Prostate gland (tissue), 2 donors: ENCODE data around the gene MVB12B. TPM values are rescaled to one million over a fixed set of nuclear protein-coding genes. Genes with fewer than 3 reads are reported as not detected.

Experiments
- DNase-seq: peaks from one replicate; pipeline ENCODE4 v3.0.0-alpha.2; 2019; ENCODE audit warnings: low spot score
- H3K27ac ChIP-seq, 2 donors: fragments of 200-600 bp; sonication (generic); 2 replicates each; pipeline ENCODE4 v1.5.1; 2017 to 2019
- H3K27me3 ChIP-seq: fragments of 200-600 bp; sonication (generic); replicated peaks from 2 replicates; pipeline ENCODE4 v1.5.1; 2019; ENCODE audit not compliant: insufficient read depth
- H3K36me3 ChIP-seq, 2 donors: fragments of 200-600 bp; sonication (generic); 1 replicate in 1 of 2; 2 replicates in 1 of 2; pipeline versions ENCODE4 v1.5.1 to v1.8.1; 2017 to 2019
- H3K4me1 ChIP-seq: fragments of 200-600 bp; sonication (generic); replicated peaks from 2 replicates; pipeline ENCODE4 v1.5.1; 2019
- H3K4me3 ChIP-seq, 2 donors: fragments of 200-600 bp; sonication (generic); 2 replicates each; pipeline ENCODE4 v1.5.1; 2017 to 2019
- H3K9me3 ChIP-seq: fragments of 200-600 bp; sonication (generic); 2 replicates; pipeline ENCODE4 v1.5.1; 2017
- POLR2A ChIP-seq: fragments of 450-650 bp; IDR thresholded peaks from one replicate; pipeline ENCODE4 v1.6.1; 2016; ENCODE audit warnings: antibody characterized with exemption, mild to moderate bottlenecking
- POLR2AphosphoS5 ChIP-seq: sonication (generic); formaldehyde crosslinking; IDR thresholded peaks from one replicate; pipeline ENCODE4 v1.6.1; 2017; ENCODE audit warnings: antibody characterized with exemption
- WGBS: methylation state at CpG from one replicate; pipeline ENCODE4 v1.1.5; 2018; 5-methylcytosine and 5-hydroxymethylcytosine counted together
- intact Hi-C: fragments of 100-400 bp; cut with DNase I; formaldehyde crosslinking; loops from one replicate; pipeline ENCODE4 v1.14.2; 2022
- total RNA-seq, 2 donors: library from RNA; depleted of rRNA; stranded (reverse); fragments of >200 nt; gene quantifications; one replicate each; pipeline ENCODE4 v1.1.0, GENCODE V29; 2016
- TF ChIP-seq, protein P1 (sequence below), 4 experiments: fragments of 200-600 bp in 2 of 4; fragments of 450-650 bp in 2 of 4; sonication (generic) in 2 of 4; IDR thresholded peaks; 1 replicate in 3 of 4; 2 replicates in 1 of 4; pipeline ENCODE4 v1.5.1; 2016 to 2019; ENCODE audit warnings: antibody characterized with exemption in 4 of 4, mild to moderate bottlenecking in 2 of 4, moderate library complexity in 2 of 4

The MVB12B gene
- total RNA-seq, 2 donors from 2014 or later, result 17.3 to 28.4 TPM

GRCh38 chr9:126449725-126450667 is 123.4 kb downstream of the MVB12B start:
- no peak for TF ChIP-seq POLR2A
- no peak for TF ChIP-seq POLR2AphosphoS5
- TF ChIP-seq, protein P1, sequence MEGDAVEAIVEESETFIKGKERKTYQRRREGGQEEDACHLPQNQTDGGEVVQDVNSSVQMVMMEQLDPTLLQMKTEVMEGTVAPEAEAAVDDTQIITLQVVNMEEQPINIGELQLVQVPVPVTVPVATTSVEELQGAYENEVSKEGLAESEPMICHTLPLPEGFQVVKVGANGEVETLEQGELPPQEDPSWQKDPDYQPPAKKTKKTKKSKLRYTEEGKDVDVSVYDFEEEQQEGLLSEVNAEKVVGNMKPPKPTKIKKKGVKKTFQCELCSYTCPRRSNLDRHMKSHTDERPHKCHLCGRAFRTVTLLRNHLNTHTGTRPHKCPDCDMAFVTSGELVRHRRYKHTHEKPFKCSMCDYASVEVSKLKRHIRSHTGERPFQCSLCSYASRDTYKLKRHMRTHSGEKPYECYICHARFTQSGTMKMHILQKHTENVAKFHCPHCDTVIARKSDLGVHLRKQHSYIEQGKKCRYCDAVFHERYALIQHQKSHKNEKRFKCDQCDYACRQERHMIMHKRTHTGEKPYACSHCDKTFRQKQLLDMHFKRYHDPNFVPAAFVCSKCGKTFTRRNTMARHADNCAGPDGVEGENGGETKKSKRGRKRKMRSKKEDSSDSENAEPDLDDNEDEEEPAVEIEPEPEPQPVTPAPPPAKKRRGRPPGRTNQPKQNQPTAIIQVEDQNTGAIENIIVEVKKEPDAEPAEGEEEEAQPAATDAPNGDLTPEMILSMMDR (IDR thresholded peaks at IDR 0.05), result no peak
- Histone ChIP-seq H3K36me3 (no peaks in the 10 kb centered on the region), H3K27ac (no peak overlapping the region), H3K4me1 (no peaks in the 10 kb centered on the region), H3K4me3 (no peak overlapping the region), H3K27me3 (no peaks in the 10 kb centered on the region), H3K9me3 (no peaks in the 10 kb centered on the region)
- no peak for DNase-seq
- intact Hi-C loops, result no loop called here
- 91% methylated on average over 12 of the region's 12 CpGs for WGBS

- Histone ChIP-seq H3K27ac (no peak overlapping the region), H3K36me3 (no peaks in the 10 kb centered on the region), H3K4me1 (no peaks in the 10 kb centered on the region), H3K9me3 (no peaks in the 10 kb centered on the region), H3K27me3 (no peaks in the 10 kb centered on the region), H3K4me3 (no peak overlapping the region)
- intact Hi-C loops, result no loop called here
- DNase-seq, result no peak
- 95% methylated on average over 6 of the region's 6 CpGs for WGBS
- TF ChIP-seq POLR2AphosphoS5 (no peak), POLR2A (no peak)
- TF ChIP-seq, protein P1 (IDR thresholded peaks at IDR 0.05), result no peak
Measured at GRCh38 chr9:126450668-126451205, 124.1 kb downstream of the MVB12B start.

- Histone ChIP-seq H3K27me3 (no peaks in the 10 kb centered on the region), H3K4me1 (no peaks in the 10 kb centered on the region), H3K9me3 (no peaks in the 10 kb centered on the region), H3K4me3 (no peak overlapping the region), H3K36me3 (no peaks in the 10 kb centered on the region), H3K27ac (no peak overlapping the region)
- WGBS, result 72% methylated on average over 6 of the region's 6 CpGs
- intact Hi-C loops, result no loop called here
- TF ChIP-seq, protein P1 (IDR thresholded peaks at IDR 0.05), result no peak
- TF ChIP-seq POLR2AphosphoS5 (no peak), POLR2A (no peak)
- DNase-seq, result no peak
Measured at GRCh38 chr9:126451316-126451885, 124.8 kb downstream of the MVB12B start.

DNA sequence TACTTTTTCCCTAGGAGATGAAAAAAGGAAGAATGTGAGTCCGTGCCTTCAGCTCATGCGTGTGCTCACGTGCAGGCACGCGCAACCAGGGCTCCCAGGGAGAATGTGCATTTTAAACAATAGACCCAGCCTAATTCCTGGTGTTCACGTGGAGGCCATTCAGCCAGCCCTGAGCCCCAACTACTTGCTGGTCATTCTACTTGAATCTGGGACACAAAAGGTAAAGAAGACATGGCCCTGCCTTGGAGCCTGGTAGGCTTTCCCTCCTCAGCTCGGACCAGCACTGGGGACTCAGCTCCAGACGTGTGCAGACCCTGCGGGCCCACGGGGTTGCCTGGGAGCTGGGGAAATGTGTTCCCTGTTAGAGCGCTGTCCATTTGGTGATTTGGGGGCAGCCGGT is 125.5 kb downstream of the MVB12B start:
- H3K27me3 ChIP-seq, result no peaks in the 10 kb centered on the region
- intact Hi-C loops, result no loop called here
- H3K27ac ChIP-seq, result no peak overlapping the region
- H3K9me3 ChIP-seq, result no peaks in the 10 kb centered on the region
- no peak overlapping the region for H3K4me3 ChIP-seq
- WGBS, result 85% methylated on average over 12 of the region's 12 CpGs
- H3K36me3 ChIP-seq, result no peaks in the 10 kb centered on the region
- DNase-seq, result no peak
- TF ChIP-seq POLR2A, result no peak
- TF ChIP-seq, protein P1 (IDR thresholded peaks at IDR 0.05), result no peak
- no peaks in the 10 kb centered on the region for H3K4me1 ChIP-seq
